H1 (cell line): Measurements from ENCODE around the gene PRTN3.

Experiments used
- CEBPB ChIP-seq: IDR thresholded peaks from 2 replicates; pipeline ENCODE4 v1.6.1; 2012; ENCODE audit warnings: low read depth, low read length
- KDM1A ChIP-seq: fragments of 200-600, 300-600 bp; sonication (generic); IDR thresholded peaks from 2 replicates; pipeline ENCODE4 v1.7.1; 2016; ENCODE audit warnings: mild to moderate bottlenecking, low read length, borderline replicate concordance
- TEAD4 ChIP-seq: IDR thresholded peaks from 2 replicates; pipeline ENCODE4 v1.6.1; 2012; ENCODE audit warnings: low read depth, low read length, inconsistent platforms, mixed read lengths

DNA sequence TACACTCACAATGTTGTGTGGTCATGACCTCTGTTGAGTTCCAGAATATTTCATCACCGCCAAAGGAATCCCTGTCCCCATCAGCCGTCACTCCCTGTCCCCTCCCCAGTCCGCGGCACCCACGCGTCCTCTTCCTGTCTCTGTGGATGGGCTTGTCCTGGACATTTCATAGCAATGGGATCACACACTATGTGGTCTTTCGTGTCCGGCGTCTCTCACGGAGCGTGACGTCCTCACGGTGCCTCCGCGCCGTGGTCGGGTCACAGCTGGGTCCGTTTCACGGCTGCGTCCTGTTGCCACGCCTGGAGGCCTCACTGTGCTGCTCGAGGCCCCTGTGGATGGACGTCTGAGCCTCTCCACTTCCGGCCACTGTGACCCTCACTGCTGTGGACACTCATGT, 6.6 kb upstream of the PRTN3 start:
- TF ChIP-seq CEBPB (no peak), TEAD4 (no peak), KDM1A (no peak)
